ENCODE results near the gene MAML3. TPM values are rescaled to one million over a fixed set of nuclear protein-coding genes. Genes with fewer than 3 reads are reported as not detected.

Gene MAML3
- total RNA-seq, 1 donor: 6.5 TPM

DNA sequence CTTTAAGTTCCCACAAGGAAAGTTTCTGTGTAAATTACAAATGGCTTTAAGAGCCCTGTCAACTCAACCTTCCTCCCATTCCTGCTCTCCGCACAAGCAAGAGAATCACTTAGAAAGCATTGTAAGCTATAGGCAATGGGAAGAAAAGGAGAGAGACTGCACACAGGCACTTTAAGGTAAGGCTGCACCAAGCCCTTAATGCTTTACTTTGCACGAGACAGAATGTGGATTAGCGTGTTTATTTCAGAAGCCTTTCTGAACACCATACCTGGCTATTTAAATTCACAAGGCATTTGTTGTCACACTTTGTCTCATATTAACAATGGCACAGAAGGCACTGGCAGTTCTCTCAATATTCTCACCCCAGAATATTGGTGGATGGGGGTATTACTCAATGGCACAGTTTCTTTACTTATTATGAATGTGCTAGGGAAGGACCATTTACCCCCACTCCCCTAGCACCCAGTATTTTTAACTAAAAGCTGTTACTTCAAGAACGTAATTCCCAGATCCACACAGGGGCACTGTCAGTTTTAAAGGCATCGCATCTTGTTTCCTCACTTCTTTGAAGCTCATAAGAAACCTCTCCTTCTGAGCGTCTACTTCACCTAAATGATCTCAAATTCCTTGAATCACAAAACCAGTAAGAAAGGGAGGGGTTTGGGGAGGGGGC lies 150.0 kb downstream of the MAML3 start:
- TF ChIP-seq CTCF (IDR thresholded peaks at IDR 0.05; ENCODE audit: insufficient read depth, low read depth, low read length): no peak
- H3K4me3 ChIP-seq (ENCODE audit: low read depth, low read length): peak overlapping the region; percentile 30
- no peak for DNase-seq (ENCODE audit: low read depth)

DNA sequence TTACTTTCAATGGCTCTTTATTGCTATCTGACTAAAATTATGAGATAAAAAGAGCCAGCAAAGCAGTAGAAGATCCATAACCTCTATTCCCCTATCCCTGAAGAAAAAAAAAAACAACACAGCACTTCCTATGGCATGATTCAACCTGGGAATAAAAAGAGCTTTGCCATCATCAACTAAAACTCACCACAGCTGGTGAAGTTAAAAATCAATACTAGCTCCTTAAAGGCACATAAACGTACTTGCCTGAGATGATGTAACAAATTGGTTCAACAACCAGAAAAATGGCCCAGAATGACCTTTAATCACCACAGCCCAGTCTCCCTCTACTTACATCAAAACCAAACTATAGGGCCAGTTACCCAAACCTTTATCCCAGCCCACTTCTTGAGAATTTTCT lies 153.8 kb downstream of the MAML3 start:
- H3K4me3 ChIP-seq (ENCODE audit: low read depth, low read length): no peak overlapping the region
- no peak for TF ChIP-seq CTCF (IDR thresholded peaks at IDR 0.05; ENCODE audit: insufficient read depth, low read depth, low read length)
- no peak for DNase-seq (ENCODE audit: low read depth)

- no peak for TF ChIP-seq CTCF (IDR thresholded peaks at IDR 0.05; ENCODE audit: insufficient read depth, low read depth, low read length)
- no peak overlapping the region for H3K4me3 ChIP-seq (ENCODE audit: low read depth, low read length)
- peak; percentile 84 for DNase-seq (ENCODE audit: low read depth)
These were observed 164.9 kb downstream of the MAML3 start for GRCh38 chr4:139988863-139989765.

- DNase-seq (ENCODE audit: low read depth): no peak
- no peak overlapping the region for H3K4me3 ChIP-seq (ENCODE audit: low read depth, low read length)
- TF ChIP-seq CTCF (IDR thresholded peaks at IDR 0.05; ENCODE audit: insufficient read depth, low read depth, low read length): no peak
These were observed 166.5 kb downstream of the MAML3 start for GRCh38 chr4:139987502-139987850.

GRCh38 chr4:139986689-139987501 lies 167.1 kb downstream of the MAML3 start:
- no peak for TF ChIP-seq CTCF (IDR thresholded peaks at IDR 0.05; ENCODE audit: insufficient read depth, low read depth, low read length)
- no peak overlapping the region for H3K4me3 ChIP-seq (ENCODE audit: low read depth, low read length)
- peak; percentile 77 for DNase-seq (ENCODE audit: low read depth)

- peak; percentile 15 for DNase-seq (ENCODE audit: low read depth)
- no peak for TF ChIP-seq CTCF (IDR thresholded peaks at IDR 0.05; ENCODE audit: insufficient read depth, low read depth, low read length)
These were observed 167.9 kb downstream of the MAML3 start for GRCh38 chr4:139986106-139986505.

More at GRCh38 chr4:139986106-139986505, 167.9 kb downstream of the MAML3 start:
- H3K4me3 ChIP-seq (ENCODE audit: low read depth, low read length): no peak overlapping the region

Data from fibroblast of villous mesenchyme (primary cell).